SU-DHL-6 (cell line): ENCODE results near the gene STT3B.

ENCODE experiments used
- H2AFZ ChIP-seq: fragments of 200-600 bp; sonication (generic); 2 replicates; pipeline ENCODE4 v1.6.1; 2014; ENCODE audit warnings: low read depth, mild to moderate bottlenecking, moderate library complexity, mixed read lengths, antibody characterized with exemption, low read length; ENCODE audit not compliant: severe bottlenecking
- H3F3A ChIP-seq: fragments of 200-600 bp; shearing (Covaris generic); 2 replicates; pipeline ENCODE4 v1.6.0; 2016; ENCODE audit warnings: antibody characterized with exemption, mild to moderate bottlenecking; ENCODE audit not compliant: insufficient read depth
- H3K27ac ChIP-seq: fragments of 200-600 bp; sonication (generic); 2 replicates; pipeline ENCODE4 v1.5.1; 2016; ENCODE audit warnings: low read depth, mild to moderate bottlenecking, low read length, moderate library complexity, mixed read lengths
- H3K27me3 ChIP-seq: fragments of 200-600 bp; sonication (generic), shearing (Covaris generic); 2 replicates; pipeline ENCODE4 v1.6.0; 2014; ENCODE audit warnings: mild to moderate bottlenecking, low read length
- H3K36me3 ChIP-seq: fragments of 200-600 bp; sonication (generic); 2 replicates; pipeline ENCODE4 v1.6.1; 2014; ENCODE audit warnings: mild to moderate bottlenecking, low read length, mixed read lengths
- H3K4me2 ChIP-seq: fragments of 300-600, 200-600 bp; shearing (Covaris generic), sonication (generic); 2 replicates; pipeline ENCODE4 v1.6.0; 2014; ENCODE audit warnings: low read length, low read depth, mild to moderate bottlenecking; ENCODE audit not compliant: poor library complexity, severe bottlenecking
- H3K4me3 ChIP-seq: fragments of 200-600 bp; sonication (generic); 2 replicates; pipeline ENCODE4 v1.5.1; 2014; ENCODE audit warnings: antibody characterized with exemption, low read length, mild to moderate bottlenecking, mixed read lengths; ENCODE audit not compliant: insufficient read depth, poor library complexity, severe bottlenecking
- H3K79me2 ChIP-seq: fragments of 200-600 bp; sonication (generic); 2 replicates; pipeline ENCODE4 v1.6.1; 2014; ENCODE audit warnings: mild to moderate bottlenecking, low read length, moderate library complexity; ENCODE audit not compliant: insufficient read depth
- H3K9ac ChIP-seq: fragments of 200-600 bp; sonication (generic); 2 replicates; pipeline ENCODE4 v1.7.0; 2014; ENCODE audit warnings: mild to moderate bottlenecking, low read length
- H3K9me2 ChIP-seq: fragments of 200-600 bp; sonication (generic); replicated peaks from 2 replicates; pipeline ENCODE4 v1.6.1; 2014; ENCODE audit warnings: low read length; ENCODE audit not compliant: insufficient read depth
- H3K9me3 ChIP-seq: fragments of 200-600 bp; sonication (generic); 2 replicates; pipeline ENCODE4 v1.6.1; 2014; ENCODE audit warnings: low read length, mixed read lengths; ENCODE audit not compliant: insufficient read depth
- H4K20me1 ChIP-seq: fragments of 200-600 bp; sonication (generic); 2 replicates; pipeline ENCODE4 v1.6.1; 2014; ENCODE audit warnings: low read depth, mild to moderate bottlenecking, antibody characterized with exemption, low read length, moderate library complexity, mixed read lengths
- CTCF ChIP-seq: fragments of 200-600 bp; sonication (generic); IDR thresholded peaks from one replicate; pipeline ENCODE4 v1.5.1; 2017; ENCODE audit warnings: antibody characterized with exemption, mild to moderate bottlenecking, low read length, moderate library complexity; ENCODE audit not compliant: insufficient read depth, poor library complexity, severe bottlenecking
- EZH2phosphoT487 ChIP-seq: fragments of 200-600 bp; sonication (generic), shearing (Covaris generic); conservative IDR thresholded peaks from 2 replicates; pipeline ENCODE4 v1.6.1; 2018; ENCODE audit warnings: mild to moderate bottlenecking, antibody characterized with exemption, low read length, moderate library complexity, mixed read lengths

STT3B gene

GRCh38 chr3:31635545-31635944 is 102.8 kb downstream of the STT3B start:
- Histone ChIP-seq H3K27me3 (no peaks in the 10 kb centered on the region), H3K9me3 (no peaks in the 10 kb centered on the region), H3F3A (no peaks in the 10 kb centered on the region; the same call in none of the 2 replicates), H3K36me3 (peaks cover 25% of the 10 kb centered on the region), H3K4me3 (no peak overlapping the region), H3K27ac (no peak overlapping the region), H3K4me2 (no peak overlapping the region), H4K20me1 (no peaks in the 10 kb centered on the region), H3K9ac (no peak overlapping the region), H3K9me2 (no peaks in the 10 kb centered on the region), H2AFZ (no peak overlapping the region), H3K79me2 (no peaks in the 10 kb centered on the region)
- TF ChIP-seq EZH2phosphoT487 (no peak), CTCF (no peak)

GRCh38 chr3:31636049-31636448 is 103.3 kb downstream of the STT3B start:
- Histone ChIP-seq H3K4me2 (no peak overlapping the region), H3K4me3 (no peak overlapping the region), H3K27me3 (no peaks in the 10 kb centered on the region), H3K36me3 (peaks cover 24% of the 10 kb centered on the region), H3F3A (peaks cover 4% of the 10 kb centered on the region), H3K9me3 (no peaks in the 10 kb centered on the region), H2AFZ (no peak overlapping the region), H3K9ac (no peak overlapping the region), H3K9me2 (no peaks in the 10 kb centered on the region), H3K27ac (no peak overlapping the region), H4K20me1 (no peaks in the 10 kb centered on the region), H3K79me2 (no peaks in the 10 kb centered on the region)
- TF ChIP-seq CTCF = no peak
- no peak for TF ChIP-seq EZH2phosphoT487

- H3K79me2 ChIP-seq = no peaks in the 10 kb centered on the region
- no peaks in the 10 kb centered on the region for H3K9me2 ChIP-seq
- H4K20me1 ChIP-seq = no peaks in the 10 kb centered on the region
- peaks cover 20% of the 10 kb centered on the region for H3K36me3 ChIP-seq
- TF ChIP-seq EZH2phosphoT487 (no peak), CTCF (no peak)
- H3K9ac ChIP-seq = no peak overlapping the region
- no peak overlapping the region for H3K4me3 ChIP-seq
- H3K27ac ChIP-seq = no peak overlapping the region
- no peaks in the 10 kb centered on the region for H3K27me3 ChIP-seq
- no peaks in the 10 kb centered on the region for H3K9me3 ChIP-seq
- peaks cover 12% of the 10 kb centered on the region for H3F3A ChIP-seq
- H2AFZ ChIP-seq = no peak overlapping the region
- H3K4me2 ChIP-seq = no peak overlapping the region
Measured at GRCh38 chr3:31636694-31637442, 104.1 kb downstream of the STT3B start.
